IPS-18a (cell line): ENCODE data around the gene CACNB4.

Experiments
- H3K27ac ChIP-seq: one replicate; pipeline ENCODE4 v1.5.1; 2013; ENCODE audit warnings: low read length
- H3K27me3 ChIP-seq: one replicate; pipeline ENCODE4 v1.6.1; 2013; ENCODE audit warnings: mild to moderate bottlenecking, low read length; ENCODE audit not compliant: control insufficient read depth, insufficient read depth
- H3K36me3 ChIP-seq: one replicate; pipeline ENCODE4 v1.6.1; 2013; ENCODE audit warnings: low read depth, low read length; ENCODE audit not compliant: control insufficient read depth
- H3K4me1 ChIP-seq: one replicate; pipeline ENCODE4 v1.6.1; 2013; ENCODE audit warnings: low read depth, low read length; ENCODE audit not compliant: control insufficient read depth
- H3K4me3 ChIP-seq: one replicate; pipeline ENCODE4 v1.5.1; 2013; ENCODE audit warnings: low read length
- H3K9ac ChIP-seq: one replicate; pipeline ENCODE4 v1.6.1; 2013; ENCODE audit warnings: mild to moderate bottlenecking, low read length, moderate library complexity
- H3K9me3 ChIP-seq: one replicate; pipeline ENCODE4 v1.6.1; 2013; ENCODE audit warnings: low read depth, low read length; ENCODE audit not compliant: control insufficient read depth

Gene CACNB4

GRCh38 chr2:152064001-152064400 lies 34.8 kb downstream of the CACNB4 start:
- Histone ChIP-seq H3K9me3 (no peaks in the 10 kb centered on the region), H3K27ac (no peak overlapping the region), H3K27me3 (no peaks in the 10 kb centered on the region), H3K36me3 (no peaks in the 10 kb centered on the region), H3K4me1 (peaks cover 4% of the 10 kb centered on the region), H3K4me3 (no peak overlapping the region), H3K9ac (no peak overlapping the region)

DNA sequence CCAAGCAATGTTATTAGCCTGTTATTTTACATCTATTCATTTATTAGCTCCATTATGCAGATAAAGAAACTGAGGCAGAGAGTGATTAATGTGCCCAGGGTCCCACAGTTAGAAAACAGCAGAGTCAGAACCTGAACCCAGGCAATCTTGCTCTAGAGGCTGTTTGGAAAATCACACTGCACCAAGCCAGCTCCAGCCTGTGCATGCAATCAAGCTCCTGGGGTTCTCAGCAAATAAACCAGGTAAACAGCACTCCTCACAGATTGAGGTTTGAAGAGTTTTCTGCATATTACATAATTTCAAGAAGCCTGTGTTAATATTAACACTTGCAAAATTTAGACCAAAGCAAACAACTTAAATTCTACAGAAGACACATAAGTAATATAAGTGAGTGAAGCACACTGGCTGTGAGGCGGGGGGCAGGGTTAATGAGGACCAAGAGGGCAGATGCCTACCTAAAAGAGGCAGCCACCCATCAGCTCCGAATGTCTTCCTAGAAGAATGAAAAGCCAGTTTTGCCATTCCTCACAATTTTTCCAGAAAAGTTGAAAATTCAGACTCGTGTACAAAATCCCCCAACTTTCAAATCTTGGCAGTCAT lies 35.4 kb downstream of the CACNB4 start:
- no peak overlapping the region for H3K9ac ChIP-seq
- no peaks in the 10 kb centered on the region for H3K36me3 ChIP-seq
- no peak overlapping the region for H3K27ac ChIP-seq
- no peaks in the 10 kb centered on the region for H3K27me3 ChIP-seq
- H3K4me3 ChIP-seq, result no peak overlapping the region
- peaks cover 4% of the 10 kb centered on the region for H3K4me1 ChIP-seq
- no peaks in the 10 kb centered on the region for H3K9me3 ChIP-seq

DNA sequence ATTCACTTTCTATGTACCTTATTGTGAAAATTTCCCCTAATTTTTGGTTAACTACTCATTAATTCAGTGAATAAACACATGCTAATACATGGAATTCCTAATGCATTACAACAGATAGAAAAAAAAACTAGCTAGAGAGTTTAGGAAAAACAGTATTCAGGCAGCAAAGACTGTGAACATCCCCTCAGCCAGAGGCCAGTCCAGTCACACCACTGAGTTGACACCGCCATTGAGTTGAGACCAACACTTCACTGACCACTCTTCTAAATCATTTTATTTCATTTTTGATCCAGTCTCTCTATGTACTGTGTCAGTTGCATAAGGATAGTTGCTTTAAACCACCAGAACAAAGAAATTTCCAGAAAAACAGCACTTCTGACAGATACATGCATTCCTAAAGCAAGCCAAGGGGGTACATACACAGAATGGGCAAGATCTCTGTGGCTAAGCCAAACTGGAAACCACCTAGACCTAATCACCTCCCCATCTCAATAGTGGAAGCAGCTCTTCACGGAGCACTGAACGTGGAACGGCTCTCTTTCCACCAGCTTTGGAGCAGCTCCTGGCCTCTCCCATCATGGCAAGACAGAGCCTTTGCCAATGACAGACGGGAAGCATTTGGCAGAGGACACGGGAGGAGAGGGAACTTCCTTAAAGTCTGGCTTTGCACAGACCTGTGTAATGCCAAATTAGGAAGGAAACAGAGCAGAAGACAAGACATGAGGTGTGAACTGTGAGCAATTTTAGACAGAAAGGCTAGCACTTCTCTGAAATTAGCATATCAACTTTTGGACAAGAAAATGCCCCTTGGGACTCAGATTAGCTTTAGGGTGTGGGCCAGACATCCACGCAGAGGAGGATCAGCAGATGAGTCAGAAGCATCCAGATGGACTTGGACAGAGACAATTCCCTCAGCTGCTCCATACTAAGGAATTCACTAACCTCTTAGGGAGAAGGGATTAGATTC lies 36.4 kb downstream of the CACNB4 start:
- H3K36me3 ChIP-seq, result no peaks in the 10 kb centered on the region
- H3K27ac ChIP-seq, result no peak overlapping the region
- no peak overlapping the region for H3K9ac ChIP-seq
- H3K27me3 ChIP-seq, result no peaks in the 10 kb centered on the region
- no peak overlapping the region for H3K4me3 ChIP-seq
- H3K9me3 ChIP-seq, result no peaks in the 10 kb centered on the region
- H3K4me1 ChIP-seq, result peaks cover 4% of the 10 kb centered on the region

- no peaks in the 10 kb centered on the region for H3K27me3 ChIP-seq
- no peak overlapping the region for H3K4me3 ChIP-seq
- H3K27ac ChIP-seq, result no peak overlapping the region
- H3K9ac ChIP-seq, result no peak overlapping the region
- no peaks in the 10 kb centered on the region for H3K36me3 ChIP-seq
- no peaks in the 10 kb centered on the region for H3K9me3 ChIP-seq
- H3K4me1 ChIP-seq, result peaks cover 4% of the 10 kb centered on the region
These were observed 37.5 kb downstream of the CACNB4 start for GRCh38 chr2:152061383-152061782.

DNA sequence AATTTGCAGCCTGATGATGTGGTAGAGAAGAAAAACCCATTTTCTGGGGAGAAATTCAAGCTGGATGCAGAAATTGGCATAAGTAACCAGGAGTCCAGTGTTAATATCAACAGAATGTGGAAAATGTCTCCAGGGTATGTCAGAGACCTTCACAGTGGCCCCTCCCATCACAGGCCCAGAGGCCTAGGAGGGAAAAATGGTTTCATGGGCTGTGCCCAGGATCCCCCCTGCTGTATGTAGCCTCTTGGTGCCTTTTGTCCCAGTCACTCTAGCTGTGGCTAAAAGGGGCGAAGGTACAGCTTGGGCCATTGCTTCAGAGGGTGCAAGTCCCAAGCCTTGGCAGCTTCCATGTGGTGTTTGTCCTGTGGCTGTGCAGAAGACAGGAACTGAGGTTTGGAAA lies 40.2 kb downstream of the CACNB4 start:
- Histone ChIP-seq H3K27ac (no peak overlapping the region), H3K9me3 (no peaks in the 10 kb centered on the region), H3K36me3 (no peaks in the 10 kb centered on the region), H3K9ac (no peak overlapping the region), H3K4me3 (no peak overlapping the region), H3K27me3 (no peaks in the 10 kb centered on the region), H3K4me1 (peaks cover 4% of the 10 kb centered on the region)

DNA sequence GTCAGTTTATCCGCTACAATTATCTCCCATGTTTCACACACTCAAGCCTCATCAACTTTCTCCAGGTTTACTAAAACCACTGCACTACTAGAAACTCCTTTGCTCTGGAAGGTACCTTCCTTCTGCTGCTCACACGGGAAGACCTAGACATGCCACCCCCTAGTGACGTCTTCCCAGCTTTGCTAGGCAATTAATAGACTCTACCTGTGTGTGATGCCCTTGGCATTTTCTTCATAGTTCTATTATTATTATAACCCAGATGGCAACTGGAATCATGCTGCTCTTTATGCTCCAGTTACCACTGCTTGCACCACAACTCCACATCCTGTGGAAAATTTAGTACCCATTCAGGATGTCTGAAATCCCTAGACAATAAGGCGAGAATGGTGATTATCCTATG lies 42.4 kb downstream of the CACNB4 start:
- H3K4me3 ChIP-seq, result no peak overlapping the region
- no peaks in the 10 kb centered on the region for H3K27me3 ChIP-seq
- no peak overlapping the region for H3K27ac ChIP-seq
- H3K9ac ChIP-seq, result no peak overlapping the region
- peaks cover under 1% of the 10 kb centered on the region for H3K4me1 ChIP-seq
- H3K36me3 ChIP-seq, result no peaks in the 10 kb centered on the region
- no peaks in the 10 kb centered on the region for H3K9me3 ChIP-seq

DNA sequence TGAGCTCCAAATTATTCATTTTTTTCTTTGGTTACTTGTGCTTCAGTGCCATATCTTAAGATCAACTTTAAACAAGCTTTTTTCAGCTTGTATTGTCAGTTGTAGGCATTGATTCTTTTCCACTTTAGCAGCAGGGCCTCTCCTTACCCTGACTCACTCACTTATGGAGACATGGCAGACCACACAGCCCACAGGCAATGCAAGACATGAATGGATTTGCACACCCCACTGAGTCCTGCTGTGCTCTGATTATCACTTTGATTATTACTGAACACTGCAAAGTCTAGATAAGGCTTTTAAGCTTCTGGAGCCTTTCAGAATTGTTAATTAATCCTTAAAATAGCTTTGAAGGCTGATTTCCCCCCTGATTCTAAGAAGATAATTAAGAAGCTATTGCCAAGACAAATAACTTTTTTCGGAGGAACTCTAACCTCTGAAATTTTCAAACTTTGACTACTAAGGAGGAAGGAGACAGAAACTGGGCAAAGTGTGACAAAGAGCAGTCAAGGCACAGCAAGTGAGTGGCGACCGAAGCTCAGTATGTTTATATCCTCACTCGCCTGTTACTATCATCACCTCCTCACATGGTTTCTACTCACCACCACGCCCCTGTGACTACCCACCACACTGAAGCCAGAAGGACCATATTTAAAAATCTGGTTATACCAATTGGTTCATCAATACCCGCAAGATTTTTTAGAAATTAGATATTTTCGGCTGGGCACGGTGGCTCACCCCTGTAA lies 43.3 kb downstream of the CACNB4 start:
- Histone ChIP-seq H3K9me3 (no peaks in the 10 kb centered on the region), H3K4me1 (peaks cover 9% of the 10 kb centered on the region), H3K36me3 (no peaks in the 10 kb centered on the region), H3K27me3 (no peaks in the 10 kb centered on the region), H3K27ac (no peak overlapping the region), H3K9ac (no peak overlapping the region), H3K4me3 (no peak overlapping the region)

DNA sequence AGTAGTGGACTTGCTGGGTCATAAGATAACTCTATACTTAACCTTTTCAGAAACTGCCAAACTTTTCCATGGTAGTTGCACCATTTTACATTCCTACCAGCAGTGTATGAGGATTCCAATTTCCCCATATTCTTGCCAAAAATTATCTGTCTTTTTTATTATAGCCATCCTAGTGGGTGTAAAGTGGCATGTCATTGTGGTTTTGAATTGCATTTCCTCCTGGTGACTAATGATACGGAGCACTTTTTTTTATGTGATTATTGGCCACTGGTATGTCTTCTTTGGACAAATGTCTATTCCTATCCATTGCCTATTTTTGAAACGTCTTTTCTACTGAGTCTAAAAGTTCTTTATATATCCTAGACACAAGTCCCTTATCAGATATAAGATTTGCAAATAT lies 44.3 kb downstream of the CACNB4 start:
- Histone ChIP-seq H3K36me3 (no peaks in the 10 kb centered on the region), H3K4me1 (peaks cover 16% of the 10 kb centered on the region), H3K27me3 (no peaks in the 10 kb centered on the region), H3K27ac (no peak overlapping the region), H3K4me3 (no peak overlapping the region), H3K9ac (no peak overlapping the region), H3K9me3 (no peaks in the 10 kb centered on the region)

DNA sequence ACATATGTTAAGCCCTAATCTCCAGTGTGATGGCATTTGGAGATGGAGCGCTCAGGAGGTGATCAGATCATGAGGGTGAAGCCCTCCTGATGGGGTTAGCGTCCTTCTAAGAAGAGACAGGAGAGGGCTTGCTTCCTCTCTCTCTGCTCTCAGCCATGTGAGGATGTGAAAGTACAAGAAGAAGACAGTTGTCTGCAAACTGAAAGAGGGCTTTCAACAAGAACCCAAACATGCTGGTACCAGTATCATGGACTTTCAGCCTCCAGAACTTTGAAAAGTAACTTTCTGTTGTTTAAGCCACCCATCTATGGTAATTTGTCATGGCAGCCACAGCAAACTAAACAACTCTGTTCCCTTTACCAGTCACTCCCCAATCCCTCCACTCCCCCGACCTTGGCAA lies 47.4 kb downstream of the CACNB4 start:
- Histone ChIP-seq H3K4me1 (peaks cover 21% of the 10 kb centered on the region), H3K27ac (no peak overlapping the region)

GRCh38 chr2:152050915-152051314 lies 47.9 kb downstream of the CACNB4 start:
- Histone ChIP-seq H3K9me3 (no peaks in the 10 kb centered on the region), H3K9ac (no peak overlapping the region), H3K36me3 (no peaks in the 10 kb centered on the region), H3K4me3 (no peak overlapping the region), H3K4me1 (peaks cover 21% of the 10 kb centered on the region), H3K27me3 (no peaks in the 10 kb centered on the region), H3K27ac (no peak overlapping the region)

More for the DNA sequence above, 47.4 kb downstream of the CACNB4 start:
- H3K9me3 ChIP-seq, result no peaks in the 10 kb centered on the region
- no peaks in the 10 kb centered on the region for H3K36me3 ChIP-seq
- no peaks in the 10 kb centered on the region for H3K27me3 ChIP-seq
- no peak overlapping the region for H3K4me3 ChIP-seq
- H3K9ac ChIP-seq, result no peak overlapping the region

DNA sequence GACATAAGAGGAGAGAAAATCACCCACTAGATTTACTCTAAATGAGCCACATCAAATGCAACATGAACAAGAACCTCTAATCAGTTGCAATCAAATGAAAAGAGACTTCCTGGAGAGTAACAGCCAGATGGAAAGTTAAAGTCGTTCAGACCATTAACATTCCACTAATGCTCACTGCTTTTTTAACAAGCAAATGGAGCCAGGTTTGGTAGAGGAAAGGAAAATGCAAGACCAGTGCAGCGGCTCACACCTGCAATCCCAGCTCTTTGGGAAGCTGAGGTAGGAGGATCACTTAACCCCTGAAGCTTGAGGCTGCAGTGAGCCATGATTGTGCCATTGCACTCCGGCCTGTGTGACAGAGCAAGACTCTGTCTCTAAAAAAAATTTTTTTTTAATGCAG lies 48.5 kb downstream of the CACNB4 start:
- Histone ChIP-seq H3K4me3 (no peak overlapping the region), H3K27me3 (no peaks in the 10 kb centered on the region), H3K9me3 (no peaks in the 10 kb centered on the region), H3K4me1 (peaks cover 21% of the 10 kb centered on the region), H3K36me3 (no peaks in the 10 kb centered on the region), H3K9ac (no peak overlapping the region), H3K27ac (no peak overlapping the region)
